Endothelial cell of umbilical vein (primary cell): Measurements from ENCODE around the gene ZNF101. TPM values are rescaled to one million over a fixed set of nuclear protein-coding genes. Genes with fewer than 3 reads are reported as not detected.

Source experiments
- BruUV-seq: library from RNA; stranded (reverse); fragments of 400-500 nt; replicated peaks from 2 replicates; lab custom pipeline; 2021; lab: Mats Ljungman, UMichigan
- CTCF ChIA-PET: fragments of 300-600, 350-600 bp; sonication (Branson Sonifier 250); formaldehyde crosslinking; loops from one replicate; lab custom pipeline; 2021; ENCODE audit warnings: antibody characterized with exemption, inconsistent platforms; lab: Charles Lee
- POLR2A ChIA-PET: fragments of 300-600, 350-600 bp; sonication (Branson Sonifier 250); formaldehyde crosslinking; loops from one replicate; lab custom pipeline; 2021; ENCODE audit warnings: antibody characterized with exemption, inconsistent platforms; lab: Charles Lee
- DNase-seq: peaks from one replicate; pipeline ENCODE4 v3.0.0-alpha.2; 2011; ENCODE audit warnings: low read depth, low spot score
- FAIRE-seq: peaks from 2 replicates; lab custom pipeline; 2011; peaks lifted over from hg19 to GRCh38; lab: Jason Lieb, UNC
- H2AFZ ChIP-seq: 2 replicates; pipeline ENCODE4 v1.6.0; 2012; ENCODE audit warnings: low read depth, low read length, control low read depth, inconsistent platforms
- H3K27ac ChIP-seq: 2 replicates; pipeline ENCODE4 v1.5.1; 2011; ENCODE audit warnings: low read depth, mild to moderate bottlenecking, control low read depth, low read length, moderate library complexity; ENCODE audit not compliant: insufficient read depth
- H3K27me3 ChIP-seq, 2 experiments: 2 replicates each; pipeline versions ENCODE4 v1.6.0 to v1.6.1; 2011; ENCODE audit warnings: low read length in 2 of 2, mixed read lengths in 1 of 2; ENCODE audit not compliant: control insufficient read depth in 2 of 2, insufficient read depth in 2 of 2
- H3K36me3 ChIP-seq, 2 experiments: 2 replicates in 1 of 2; 3 replicates in 1 of 2; pipeline ENCODE4 v1.5.1; 2011; ENCODE audit warnings: low read length in 2 of 2, mild to moderate bottlenecking in 1 of 2, moderate library complexity in 1 of 2; ENCODE audit not compliant: control insufficient read depth in 2 of 2, insufficient read depth in 2 of 2; ENCODE audit errors: extremely low read depth in 1 of 2
- H3K4me1 ChIP-seq: 3 replicates; pipeline ENCODE4 v1.5.1; 2011; ENCODE audit warnings: mild to moderate bottlenecking, low read length; ENCODE audit not compliant: control insufficient read depth, insufficient read depth; ENCODE audit errors: extremely low read depth
- H3K4me2 ChIP-seq: 2 replicates; pipeline ENCODE4 v1.6.1; 2011; ENCODE audit warnings: low read length, control low read depth, mixed read lengths; ENCODE audit not compliant: insufficient read depth
- H3K4me3 ChIP-seq, 3 experiments: fragments of 200-600 bp in 1 of 3; sonication (generic), shearing (Covaris generic) in 1 of 3; replicated peaks in 1 of 3; 2 replicates each; pipeline ENCODE4 v1.5.1; 2011 to 2016; ENCODE audit warnings: control low read depth in 3 of 3, low read length in 3 of 3, mild to moderate bottlenecking in 2 of 3, inconsistent platforms in 1 of 3, low read depth in 1 of 3, moderate library complexity in 1 of 3; ENCODE audit not compliant: insufficient read depth in 1 of 3
- H3K79me2 ChIP-seq: 2 replicates; pipeline ENCODE4 v1.6.0; 2012; ENCODE audit warnings: low read length, inconsistent platforms; ENCODE audit not compliant: control insufficient read depth, insufficient read depth
- H3K9ac ChIP-seq: replicated peaks from 2 replicates; pipeline ENCODE3; 2011; ENCODE audit warnings: low read length, control low read depth; ENCODE audit not compliant: insufficient read depth; ENCODE audit errors: extremely low read depth
- H3K9me1 ChIP-seq: replicated peaks from 3 replicates; pipeline ENCODE4 v1.6.0; 2011; ENCODE audit warnings: mild to moderate bottlenecking, low read length; ENCODE audit not compliant: control insufficient read depth, insufficient read depth; ENCODE audit errors: extremely low read depth
- H3K9me3 ChIP-seq: replicated peaks from 2 replicates; pipeline ENCODE4 v1.5.1; 2012; ENCODE audit warnings: low read length, inconsistent platforms; ENCODE audit not compliant: control insufficient read depth, insufficient read depth
- H4K20me1 ChIP-seq: replicated peaks from 2 replicates; pipeline ENCODE3; 2011; ENCODE audit warnings: mild to moderate bottlenecking, low read length; ENCODE audit not compliant: control insufficient read depth, insufficient read depth; ENCODE audit errors: extremely low read depth
- EZH2 ChIP-seq: IDR thresholded peaks from 2 replicates; pipeline ENCODE4 v1.6.1; 2012; ENCODE audit warnings: borderline replicate concordance, low read depth, mild to moderate bottlenecking, moderate library complexity, low read length, inconsistent platforms; ENCODE audit not compliant: severe bottlenecking
- FOS ChIP-seq: IDR thresholded peaks from 2 replicates; pipeline ENCODE4 v1.6.1; 2011; ENCODE audit warnings: mild to moderate bottlenecking, low read length, moderate library complexity, borderline replicate concordance; ENCODE audit not compliant: insufficient read depth
- GATA2 ChIP-seq: IDR thresholded peaks from 2 replicates; pipeline ENCODE4 v1.7.0; 2011; ENCODE audit warnings: low read depth, mild to moderate bottlenecking, moderate library complexity, mixed read lengths, low read length; ENCODE audit not compliant: insufficient read length, insufficient read depth
- JUN ChIP-seq: IDR thresholded peaks from 2 replicates; pipeline ENCODE4 v1.6.1; 2011; ENCODE audit warnings: borderline replicate concordance, low read depth; ENCODE audit not compliant: insufficient read length, insufficient read depth
- MYC ChIP-seq: IDR thresholded peaks from one replicate; pipeline ENCODE4 v1.6.1; 2011; ENCODE audit warnings: mild to moderate bottlenecking, low read depth, low read length
- POLR2A ChIP-seq: IDR thresholded peaks from 2 replicates; pipeline ENCODE4 v1.6.1; 2012; ENCODE audit warnings: low read depth, mild to moderate bottlenecking, control low read depth, low read length
- POLR2AphosphoS5 ChIP-seq: IDR thresholded peaks from 2 replicates; pipeline ENCODE4 v1.6.1; 2012; ENCODE audit warnings: low read depth, mild to moderate bottlenecking, control low read depth, low read length, moderate library complexity; ENCODE audit not compliant: insufficient read depth
- dilution Hi-C: fragments of 300-500 bp; cut with MboI; formaldehyde crosslinking; loops from one replicate; pipeline ENCODE4 v1.15.0; 2019; ENCODE audit warnings: low sequenced_read_pairs; ENCODE audit not compliant: extremely low pct_ligation_motif_present
- intact Hi-C: fragments of 100-400 bp; cut with micrococcal nuclease; formaldehyde crosslinking; loops from one replicate; pipeline ENCODE4 v1.10.0; 2022
- polyA plus RNA-seq, 4 experiments: library from polyadenylated mRNA; depleted of rRNA in 3 of 4; stranded (reverse) in 3 of 4; unstranded in 1 of 4; fragments of >200 nt; gene quantifications; 2 replicates each; pipeline versions ENCODE4 v1.2.1 to v1.2.3, GENCODE V29; 2011 to 2012; ENCODE audit warnings: missing spikeins in 1 of 4
- total RNA-seq: library from RNA; stranded (reverse); gene quantifications from 2 replicates; pipeline ENCODE4 v1.2.3, GENCODE V29; 2021
- TF ChIP-seq, protein P1 (sequence below): IDR thresholded peaks from 2 replicates; pipeline ENCODE4 v1.6.1; 2011; ENCODE audit not compliant: insufficient read depth, insufficient read length
- TF ChIP-seq, protein P2 (sequence below), 2 donors: IDR thresholded peaks; 1 replicate in 1 of 2; 2 replicates in 1 of 2; pipeline ENCODE4 v1.5.1; 2011; ENCODE audit warnings: low read length in 2 of 2, mild to moderate bottlenecking in 2 of 2, moderate library complexity in 2 of 2, control low read depth in 1 of 2, inconsistent platforms in 1 of 2, low read depth in 1 of 2; ENCODE audit not compliant: insufficient read depth in 1 of 2; ENCODE audit errors: extremely low read depth in 1 of 2

Gene ZNF101
- total and polyA plus RNA-seq, 2 donors (not counting 3 experiments of a cell fraction or from before 2014, with no cell fraction given) = 2.8 to 12.8 TPM

DNA sequence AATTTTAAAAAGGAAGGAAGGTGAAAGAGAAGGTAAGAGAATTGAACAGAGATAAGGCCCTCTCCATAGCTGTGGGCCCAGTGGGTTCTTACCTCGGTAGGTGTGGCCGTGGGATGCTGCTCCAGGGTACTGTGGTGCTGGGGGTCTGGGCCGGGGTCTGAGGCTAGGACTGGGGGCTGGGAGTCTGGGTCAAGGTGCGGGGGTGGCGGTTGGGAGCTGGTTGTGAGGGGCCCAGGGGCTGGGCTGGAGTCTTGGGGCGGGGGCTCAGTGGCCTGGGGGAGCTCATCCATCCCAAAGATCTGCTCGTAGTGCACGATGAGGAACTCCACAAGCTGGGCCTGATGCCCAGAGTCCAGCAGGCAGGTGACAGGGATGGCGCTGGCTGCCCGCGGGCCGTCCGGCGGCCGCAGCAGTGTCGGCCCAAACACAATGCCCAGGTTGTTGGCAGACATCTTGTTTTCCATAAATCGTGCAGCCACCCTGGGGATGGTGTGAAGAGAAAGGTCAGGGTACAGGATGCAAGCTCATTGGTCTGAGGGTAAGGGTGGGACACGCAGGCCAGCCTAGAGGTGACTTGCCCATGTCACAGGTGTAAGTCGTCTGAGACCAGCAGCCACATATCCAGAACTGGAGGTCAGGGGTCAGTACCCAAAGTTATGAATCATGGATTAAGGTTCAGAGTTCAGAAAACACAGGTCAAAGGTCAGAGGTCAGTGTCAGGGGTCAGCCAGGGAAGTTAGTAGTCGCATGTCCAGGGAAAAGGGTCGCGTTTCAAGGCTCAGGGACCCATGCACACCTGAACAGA is 34.7 kb upstream of the ZNF101 start:
- H3K9me1 ChIP-seq = no peaks in the 10 kb centered on the region
- BruUV-seq = no TSS peak
- no peak overlapping the region for H3K9ac ChIP-seq
- ChIA-PET CTCF (interaction anchor here (0.9 kb wide), 1 partner anchor 14 kb away, joined by 4 read pairs; no protein-coding TSS in a partner anchor), POLR2A (no interaction called here)
- FAIRE-seq (no peak), DNase-seq (no peak)
- TF ChIP-seq, protein P1, sequence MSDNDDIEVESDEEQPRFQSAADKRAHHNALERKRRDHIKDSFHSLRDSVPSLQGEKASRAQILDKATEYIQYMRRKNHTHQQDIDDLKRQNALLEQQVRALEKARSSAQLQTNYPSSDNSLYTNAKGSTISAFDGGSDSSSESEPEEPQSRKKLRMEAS = no peak
- TF ChIP-seq EZH2 (no peak), FOS (no peak), POLR2AphosphoS5 (no peak), POLR2A (no peak), GATA2 (no peak), JUN (no peak), MYC (no peak)
- TF ChIP-seq, protein P2, sequence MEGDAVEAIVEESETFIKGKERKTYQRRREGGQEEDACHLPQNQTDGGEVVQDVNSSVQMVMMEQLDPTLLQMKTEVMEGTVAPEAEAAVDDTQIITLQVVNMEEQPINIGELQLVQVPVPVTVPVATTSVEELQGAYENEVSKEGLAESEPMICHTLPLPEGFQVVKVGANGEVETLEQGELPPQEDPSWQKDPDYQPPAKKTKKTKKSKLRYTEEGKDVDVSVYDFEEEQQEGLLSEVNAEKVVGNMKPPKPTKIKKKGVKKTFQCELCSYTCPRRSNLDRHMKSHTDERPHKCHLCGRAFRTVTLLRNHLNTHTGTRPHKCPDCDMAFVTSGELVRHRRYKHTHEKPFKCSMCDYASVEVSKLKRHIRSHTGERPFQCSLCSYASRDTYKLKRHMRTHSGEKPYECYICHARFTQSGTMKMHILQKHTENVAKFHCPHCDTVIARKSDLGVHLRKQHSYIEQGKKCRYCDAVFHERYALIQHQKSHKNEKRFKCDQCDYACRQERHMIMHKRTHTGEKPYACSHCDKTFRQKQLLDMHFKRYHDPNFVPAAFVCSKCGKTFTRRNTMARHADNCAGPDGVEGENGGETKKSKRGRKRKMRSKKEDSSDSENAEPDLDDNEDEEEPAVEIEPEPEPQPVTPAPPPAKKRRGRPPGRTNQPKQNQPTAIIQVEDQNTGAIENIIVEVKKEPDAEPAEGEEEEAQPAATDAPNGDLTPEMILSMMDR (IDR thresholded peaks at IDR 0.05; ENCODE audit: extremely low read depth in 1 of 2, insufficient read depth in 1 of 2, low read depth in 1 of 2, low read length in 2 of 2) = no peak
- H3K9me3 ChIP-seq = no peaks in the 10 kb centered on the region
- peaks cover 3 to 18% of the 10 kb centered on the region in 2 experiments for H3K36me3 ChIP-seq
- intact Hi-C loops = no loop called here
- H3K27ac ChIP-seq = no peak overlapping the region
- no peaks in the 10 kb centered on the region for H3K79me2 ChIP-seq
- no peaks in the 10 kb centered on the region for H4K20me1 ChIP-seq
- no peaks in the 10 kb centered on the region for H3K27me3 ChIP-seq
- no peak overlapping the region for H2AFZ ChIP-seq
- H3K4me2 ChIP-seq = no peak overlapping the region
- dilution Hi-C loops = no loop called here
- no peak overlapping the region for H3K4me3 ChIP-seq
- H3K4me1 ChIP-seq = no peaks in the 10 kb centered on the region
